Progenitor cell of endocrine pancreas (in vitro differentiated cells): ENCODE measurements around the gene ETV7. TPM values are rescaled to one million over a fixed set of nuclear protein-coding genes. Genes with fewer than 3 reads are reported as not detected.

Source experiments
- DNase-seq: peaks from one replicate; pipeline ENCODE4 v3.0.0; 2021; ENCODE audit warnings: low spot score; ENCODE audit not compliant: unreplicated experiment
- H3K27ac Mint-ChIP-seq: 2 replicates; pipeline ENCODE4 v1.8.0; 2021; ENCODE audit warnings: mild to moderate bottlenecking, moderate library complexity, mixed read lengths
- H3K27me3 Mint-ChIP-seq: 2 replicates; pipeline ENCODE4 v1.8.0; 2021; ENCODE audit warnings: mixed read lengths
- H3K36me3 Mint-ChIP-seq: 2 replicates; pipeline ENCODE4 v1.8.0; 2022; ENCODE audit warnings: mixed read lengths; ENCODE audit not compliant: insufficient read depth
- H3K4me1 Mint-ChIP-seq: 2 replicates; pipeline ENCODE4 v1.8.0; 2021; ENCODE audit warnings: low read depth, mixed read lengths
- H3K4me3 Mint-ChIP-seq: 2 replicates; pipeline ENCODE4 v1.8.0; 2021; ENCODE audit warnings: low read depth, mild to moderate bottlenecking, moderate library complexity, mixed read lengths
- H3K9me3 Mint-ChIP-seq: 2 replicates; pipeline ENCODE4 v1.8.0; 2021; ENCODE audit warnings: low read depth, mixed read lengths
- total RNA-seq: library from RNA; stranded (reverse); gene quantifications from 2 replicates; pipeline ENCODE4 v1.2.1, GENCODE V29; 2021
- TF ChIP-seq, protein P1 (sequence below): fragments of 200-600 bp; sonication (generic); IDR thresholded peaks from one replicate; pipeline ENCODE4 v1.5.0; 2021; ENCODE audit warnings: antibody characterized with exemption, mild to moderate bottlenecking; ENCODE audit not compliant: unreplicated experiment

The ETV7 gene
- total RNA-seq, 1 donor from 2014 or later: not detected

GRCh38 chr6:36333171-36333895, 54.1 kb downstream of the ETV7 start:
- TF ChIP-seq, protein P1, sequence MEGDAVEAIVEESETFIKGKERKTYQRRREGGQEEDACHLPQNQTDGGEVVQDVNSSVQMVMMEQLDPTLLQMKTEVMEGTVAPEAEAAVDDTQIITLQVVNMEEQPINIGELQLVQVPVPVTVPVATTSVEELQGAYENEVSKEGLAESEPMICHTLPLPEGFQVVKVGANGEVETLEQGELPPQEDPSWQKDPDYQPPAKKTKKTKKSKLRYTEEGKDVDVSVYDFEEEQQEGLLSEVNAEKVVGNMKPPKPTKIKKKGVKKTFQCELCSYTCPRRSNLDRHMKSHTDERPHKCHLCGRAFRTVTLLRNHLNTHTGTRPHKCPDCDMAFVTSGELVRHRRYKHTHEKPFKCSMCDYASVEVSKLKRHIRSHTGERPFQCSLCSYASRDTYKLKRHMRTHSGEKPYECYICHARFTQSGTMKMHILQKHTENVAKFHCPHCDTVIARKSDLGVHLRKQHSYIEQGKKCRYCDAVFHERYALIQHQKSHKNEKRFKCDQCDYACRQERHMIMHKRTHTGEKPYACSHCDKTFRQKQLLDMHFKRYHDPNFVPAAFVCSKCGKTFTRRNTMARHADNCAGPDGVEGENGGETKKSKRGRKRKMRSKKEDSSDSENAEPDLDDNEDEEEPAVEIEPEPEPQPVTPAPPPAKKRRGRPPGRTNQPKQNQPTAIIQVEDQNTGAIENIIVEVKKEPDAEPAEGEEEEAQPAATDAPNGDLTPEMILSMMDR: no peak
- Mint-ChIP-seq H3K36me3 (no peaks in the 10 kb centered on the region), H3K4me1 (peaks cover 15% of the 10 kb centered on the region), H3K27me3 (peaks cover 9% of the 10 kb centered on the region), H3K9me3 (no peaks in the 10 kb centered on the region), H3K27ac (no peak overlapping the region), H3K4me3 (no peak overlapping the region)
- no peak for DNase-seq

GRCh38 chr6:36331381-36331780, 56.1 kb downstream of the ETV7 start:
- peaks cover 15% of the 10 kb centered on the region for H3K4me1 Mint-ChIP-seq

GRCh38 chr6:36330366-36330765, 57.1 kb downstream of the ETV7 start:
- Mint-ChIP-seq H3K9me3 (no peaks in the 10 kb centered on the region), H3K36me3 (no peaks in the 10 kb centered on the region), H3K27me3 (peaks cover 10% of the 10 kb centered on the region), H3K27ac (no peak overlapping the region), H3K4me3 (no peak overlapping the region), H3K4me1 (peaks cover 11% of the 10 kb centered on the region)
- no peak for DNase-seq
- TF ChIP-seq, protein P1: no peak

More at GRCh38 chr6:36331381-36331780, 56.1 kb downstream of the ETV7 start:
- TF ChIP-seq, protein P1: no peak
- Mint-ChIP-seq H3K27me3 (peaks cover 10% of the 10 kb centered on the region), H3K36me3 (no peaks in the 10 kb centered on the region), H3K4me3 (no peak overlapping the region), H3K9me3 (no peaks in the 10 kb centered on the region), H3K27ac (no peak overlapping the region)
- no peak for DNase-seq

DNA sequence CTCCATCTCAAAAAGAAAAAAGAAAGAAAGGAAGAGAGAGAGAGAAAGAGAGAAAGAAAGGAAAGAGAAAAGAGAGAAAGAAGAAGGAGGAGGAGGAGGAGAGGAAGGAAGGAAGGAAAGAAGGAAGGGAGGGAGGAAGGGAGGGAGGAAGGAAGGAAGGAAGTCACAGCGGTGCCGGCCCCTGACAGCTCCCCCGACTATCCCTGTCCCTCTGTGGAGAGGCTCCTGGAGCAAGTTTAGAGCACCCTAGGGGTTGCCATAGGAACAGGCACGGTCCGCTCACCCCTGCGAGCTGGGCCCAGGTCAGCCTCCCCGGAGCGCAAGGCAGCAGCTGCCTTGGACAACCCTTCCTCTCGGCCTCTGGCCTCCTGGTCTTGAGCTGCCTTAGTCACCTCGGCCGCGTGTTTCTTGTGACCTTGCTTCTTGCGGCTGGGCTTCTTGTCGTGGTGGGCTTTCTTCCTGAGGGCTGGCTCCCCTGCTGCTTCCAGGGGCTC, 57.6 kb downstream of the ETV7 start:
- no peaks in the 10 kb centered on the region for H3K36me3 Mint-ChIP-seq
- DNase-seq: no peak
- no peak overlapping the region for H3K4me3 Mint-ChIP-seq
- TF ChIP-seq, protein P1: no peak
- no peak overlapping the region for H3K27ac Mint-ChIP-seq
- H3K4me1 Mint-ChIP-seq: peaks cover 6% of the 10 kb centered on the region
- no peaks in the 10 kb centered on the region for H3K9me3 Mint-ChIP-seq
- peaks cover 10% of the 10 kb centered on the region for H3K27me3 Mint-ChIP-seq

DNA sequence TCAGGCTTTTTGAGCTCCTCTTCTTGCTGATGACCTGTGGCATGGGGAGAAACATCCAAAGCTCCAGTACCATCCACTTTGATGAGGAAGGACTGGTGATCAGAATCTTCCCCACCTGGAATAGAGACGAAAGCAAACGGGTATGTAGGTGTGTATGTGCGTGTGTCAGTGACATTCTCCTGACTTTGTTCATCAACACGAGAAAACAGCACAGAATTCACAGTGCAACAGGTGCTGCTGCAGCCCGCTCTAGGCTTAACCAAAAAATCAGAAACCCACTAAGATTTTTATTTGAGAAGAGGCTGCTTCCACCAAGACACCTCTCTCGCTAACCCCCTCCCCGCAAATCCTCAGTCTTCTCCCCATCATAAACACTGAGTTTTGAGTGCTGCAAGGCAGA, 58.9 kb downstream of the ETV7 start:
- Mint-ChIP-seq H3K27ac (no peak overlapping the region), H3K4me1 (no peaks in the 10 kb centered on the region), H3K36me3 (no peaks in the 10 kb centered on the region), H3K4me3 (no peak overlapping the region), H3K9me3 (no peaks in the 10 kb centered on the region), H3K27me3 (peaks cover 10% of the 10 kb centered on the region)
- TF ChIP-seq, protein P1: no peak
- DNase-seq: no peak
